Measurements from ENCODE around the gene AIF1. TPM values are rescaled to one million over a fixed set of nuclear protein-coding genes. Genes with fewer than 3 reads are reported as not detected.
A peak's percentile ranks its signal among the peaks of the same experiment; 100 is the strongest.

Gene AIF1
- total RNA-seq, 4 donors from 2014 or later = 6.1 to 112 (median 11.2) TPM

- no peaks in the 10 kb centered on the region for H3K9me3 ChIP-seq
- DNase-seq = no peak
- peaks cover 9 to 61% (median 18%) of the 10 kb centered on the region in 4 donors for H3K4me1 ChIP-seq
- peaks cover 0 to 23% (median 0%) of the 10 kb centered on the region in 3 donors for H3K36me3 ChIP-seq
- peak overlapping the region; percentile 68 to 95 (median 79) for H3K4me3 ChIP-seq
- H3K27me3 ChIP-seq = no peaks in the 10 kb centered on the region
- no peak for TF ChIP-seq CTCF (IDR thresholded peaks at IDR 0.05)
- no peak for TF ChIP-seq POLR2A (IDR thresholded peaks at IDR 0.05)
- H3K27ac ChIP-seq = peak overlapping the region; percentile 92 to 99 (median 95)
These were observed 48.3 kb downstream of the AIF1 start for GRCh38 chr6:31663126-31663960.

- peak overlapping the region; percentile 92 to 99 (median 95) for H3K27ac ChIP-seq
- H3K4me3 ChIP-seq = peak overlapping the region; percentile 68 to 95 (median 79)
- H3K27me3 ChIP-seq = no peaks in the 10 kb centered on the region
- peaks cover 4 to 53% (median 10%) of the 10 kb centered on the region in 4 donors for H3K4me1 ChIP-seq
- peak in 1 of 3 donors; percentile 61 for DNase-seq
- peaks cover 0 to 31% (median 0%) of the 10 kb centered on the region in 3 donors for H3K36me3 ChIP-seq
- TF ChIP-seq CTCF (IDR thresholded peaks at IDR 0.05) = no peak
- no peak for TF ChIP-seq POLR2A (IDR thresholded peaks at IDR 0.05)
- no peaks in the 10 kb centered on the region for H3K9me3 ChIP-seq
These were observed 49.1 kb downstream of the AIF1 start for GRCh38 chr6:31663961-31664789.

- Histone ChIP-seq H3K9me3 (no peaks in the 10 kb centered on the region), H3K27ac (peak within 1 kb of the TSS; percentile 92 to 99 (median 95)), H3K4me3 (peak within 1 kb of the TSS; percentile 68 to 95 (median 79)), H3K36me3 (peaks cover 0 to 38% (median 0%) of the 10 kb centered on the region in 3 donors), H3K4me1 (peaks cover 2 to 46% (median 5%) of the 10 kb centered on the region in 4 donors), H3K27me3 (no peaks in the 10 kb centered on the region)
- DNase-seq = peak; percentile 89 to 97 (median 94)
- TF ChIP-seq POLR2A (IDR thresholded peaks at IDR 0.05) (peak; percentile 62 to 81), CTCF (IDR thresholded peaks at IDR 0.05) (no peak)
These were observed 49.9 kb downstream of the AIF1 start, which contains the start of gene GPANK1 for GRCh38 chr6:31664790-31665500. TSS of gene GPANK1 (minus strand) at chr6:31664997. CDS start at chr6:31664478, 519 bp downstream.

GRCh38 chr6:31665501-31666336 is 50.7 kb downstream of the AIF1 start, which contains the start of gene CSNK2B:
TSS of gene CSNK2B (plus strand) at chr6:31666080. CDS start at chr6:31666832, 752 bp downstream.
- H3K27ac ChIP-seq = peak within 1 kb of the TSS; percentile 92 to 99 (median 95)
- H3K4me3 ChIP-seq = peak within 1 kb of the TSS; percentile 68 to 95 (median 79)
- H3K9me3 ChIP-seq = no peaks in the 10 kb centered on the region
- TF ChIP-seq POLR2A (IDR thresholded peaks at IDR 0.05) (peak; percentile 80 to 85), CTCF (IDR thresholded peaks at IDR 0.05) (peak in 2 of 6 experiments; percentile 12 to 18)
- peak; percentile 99 to 100 (median 99) for DNase-seq
- H3K36me3 ChIP-seq = peaks cover 0 to 46% (median 0%) of the 10 kb centered on the region in 3 donors
- H3K4me1 ChIP-seq = peaks cover 2 to 46% (median 5%) of the 10 kb centered on the region in 4 donors
- H3K27me3 ChIP-seq = no peaks in the 10 kb centered on the region
